ENCODE measurements around the gene HTT. TPM values are rescaled to one million over a fixed set of nuclear protein-coding genes. Genes with fewer than 3 reads are reported as not detected.
A peak's percentile ranks its signal among the peaks of the same experiment; 100 is the strongest.

The HTT gene
- total RNA-seq, 1 donor from 2014 or later: 43.8 TPM

GRCh38 chr4:3037957-3038461, 36.5 kb upstream of the HTT start:
- no peak overlapping the region for H3K4me3 ChIP-seq (ENCODE audit: low read depth, low read length)

DNA sequence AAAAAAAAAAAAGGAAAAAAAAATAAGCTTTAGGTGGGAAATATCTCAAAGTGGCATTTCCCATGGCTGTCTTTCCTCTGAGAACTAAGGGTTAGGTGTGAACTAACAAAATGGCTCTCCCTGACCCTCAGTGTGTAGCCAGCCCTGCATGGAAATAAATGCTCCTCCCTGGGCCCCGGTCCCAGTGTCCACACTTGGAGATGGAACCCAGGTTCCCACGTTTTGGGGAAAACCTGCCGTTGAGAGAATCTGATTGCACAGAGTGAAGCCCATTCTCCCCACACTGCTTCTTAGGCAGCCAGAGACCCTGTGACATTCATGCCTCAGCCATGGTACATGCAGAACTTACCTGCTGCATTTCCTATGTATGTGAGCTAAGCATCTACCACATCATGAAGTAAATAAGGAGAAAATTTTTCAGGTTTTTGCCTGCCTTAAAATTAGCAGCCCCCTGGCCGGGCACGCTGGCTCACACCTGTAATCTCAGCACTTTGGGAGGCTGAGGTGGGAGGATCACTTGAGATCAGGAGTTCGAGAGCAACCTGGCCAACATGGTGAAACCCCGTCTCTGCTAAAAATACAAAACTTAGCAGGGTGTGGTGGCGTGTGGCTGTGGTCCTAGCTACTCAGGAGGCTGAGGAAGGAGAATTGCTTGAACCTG, 34.6 kb upstream of the HTT start:
- no peak for DNase-seq (ENCODE audit: low read depth)

More at GRCh38 chr4:3037957-3038461, 36.5 kb upstream of the HTT start:
- TF ChIP-seq, protein P1, sequence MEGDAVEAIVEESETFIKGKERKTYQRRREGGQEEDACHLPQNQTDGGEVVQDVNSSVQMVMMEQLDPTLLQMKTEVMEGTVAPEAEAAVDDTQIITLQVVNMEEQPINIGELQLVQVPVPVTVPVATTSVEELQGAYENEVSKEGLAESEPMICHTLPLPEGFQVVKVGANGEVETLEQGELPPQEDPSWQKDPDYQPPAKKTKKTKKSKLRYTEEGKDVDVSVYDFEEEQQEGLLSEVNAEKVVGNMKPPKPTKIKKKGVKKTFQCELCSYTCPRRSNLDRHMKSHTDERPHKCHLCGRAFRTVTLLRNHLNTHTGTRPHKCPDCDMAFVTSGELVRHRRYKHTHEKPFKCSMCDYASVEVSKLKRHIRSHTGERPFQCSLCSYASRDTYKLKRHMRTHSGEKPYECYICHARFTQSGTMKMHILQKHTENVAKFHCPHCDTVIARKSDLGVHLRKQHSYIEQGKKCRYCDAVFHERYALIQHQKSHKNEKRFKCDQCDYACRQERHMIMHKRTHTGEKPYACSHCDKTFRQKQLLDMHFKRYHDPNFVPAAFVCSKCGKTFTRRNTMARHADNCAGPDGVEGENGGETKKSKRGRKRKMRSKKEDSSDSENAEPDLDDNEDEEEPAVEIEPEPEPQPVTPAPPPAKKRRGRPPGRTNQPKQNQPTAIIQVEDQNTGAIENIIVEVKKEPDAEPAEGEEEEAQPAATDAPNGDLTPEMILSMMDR (IDR thresholded peaks at IDR 0.05; ENCODE audit: insufficient read depth, low read length, poor library complexity, severe bottlenecking): no peak
- Histone ChIP-seq H3K27me3 (ENCODE audit: control insufficient read depth, insufficient read depth, low read length) (no peaks in the 10 kb centered on the region), H3K36me3 (ENCODE audit: control insufficient read depth, insufficient read depth, low read length) (no peaks in the 10 kb centered on the region)
- no peak for DNase-seq (ENCODE audit: low read depth)

GRCh38 chr4:3040452-3041191, 33.9 kb upstream of the HTT start:
- TF ChIP-seq, protein P1 (IDR thresholded peaks at IDR 0.05; ENCODE audit: insufficient read depth, low read length, poor library complexity, severe bottlenecking): no peak
- no peak for DNase-seq (ENCODE audit: low read depth)
- Histone ChIP-seq H3K4me3 (ENCODE audit: low read depth, low read length) (no peak overlapping the region), H3K27me3 (ENCODE audit: control insufficient read depth, insufficient read depth, low read length) (no peaks in the 10 kb centered on the region), H3K36me3 (ENCODE audit: control insufficient read depth, insufficient read depth, low read length) (no peaks in the 10 kb centered on the region)

More for the DNA sequence above, 34.6 kb upstream of the HTT start:
- Histone ChIP-seq H3K36me3 (ENCODE audit: control insufficient read depth, insufficient read depth, low read length) (no peaks in the 10 kb centered on the region), H3K4me3 (ENCODE audit: low read depth, low read length) (no peak overlapping the region), H3K27me3 (ENCODE audit: control insufficient read depth, insufficient read depth, low read length) (no peaks in the 10 kb centered on the region)
- TF ChIP-seq, protein P1 (IDR thresholded peaks at IDR 0.05; ENCODE audit: insufficient read depth, low read length, poor library complexity, severe bottlenecking): no peak

DNA sequence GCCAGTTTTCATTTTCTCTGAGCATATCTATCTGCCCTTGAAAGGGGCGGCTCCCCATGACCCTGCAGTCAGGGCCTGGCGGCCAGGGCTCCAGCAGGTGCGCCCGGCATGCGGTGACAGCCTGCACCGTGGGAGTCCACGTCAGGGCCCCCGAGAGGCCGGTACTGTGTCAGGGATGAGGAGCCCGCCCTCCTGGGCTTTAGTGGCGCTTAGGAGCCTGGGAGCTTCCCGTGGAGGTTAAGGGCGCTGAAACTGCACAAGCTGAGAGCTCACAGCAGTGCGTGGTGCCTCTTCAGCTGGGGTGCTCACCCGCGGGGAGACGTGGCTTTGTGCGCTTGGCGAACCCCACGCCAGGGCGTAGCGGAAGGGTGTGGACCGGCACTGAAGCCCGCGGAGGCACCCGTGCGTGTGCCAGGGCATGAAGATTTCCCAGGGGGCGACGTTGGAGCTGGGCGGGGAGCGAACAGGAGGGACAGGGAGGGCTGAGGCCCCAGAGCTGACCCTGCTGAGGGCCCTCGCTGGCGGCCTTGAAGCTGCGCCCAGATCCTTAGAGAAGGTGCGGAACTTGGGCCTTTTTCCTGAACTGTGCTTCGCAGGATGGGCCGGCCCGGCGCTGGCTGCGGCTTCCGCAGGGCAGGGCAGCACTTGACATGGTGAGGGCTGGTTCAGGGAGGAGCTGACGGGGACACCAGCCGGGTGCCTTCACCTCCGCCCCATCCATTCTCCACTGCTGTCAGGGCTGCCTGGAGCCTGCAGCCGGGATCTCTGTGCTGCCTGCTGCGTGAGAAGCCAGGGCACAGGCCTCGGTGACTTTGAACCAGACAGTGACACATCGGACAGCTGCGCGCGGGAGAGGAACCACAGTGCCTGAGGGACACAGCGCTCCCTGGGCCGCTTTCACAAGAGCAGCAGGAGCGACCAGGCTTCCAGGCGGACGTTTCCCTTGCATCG, 33.0 kb upstream of the HTT start:
- Histone ChIP-seq H3K27me3 (ENCODE audit: control insufficient read depth, insufficient read depth, low read length) (no peaks in the 10 kb centered on the region), H3K4me3 (ENCODE audit: low read depth, low read length) (peak overlapping the region; percentile 7), H3K36me3 (ENCODE audit: control insufficient read depth, insufficient read depth, low read length) (no peaks in the 10 kb centered on the region)
- no peak for DNase-seq (ENCODE audit: low read depth)
- TF ChIP-seq, protein P1 (IDR thresholded peaks at IDR 0.05; ENCODE audit: insufficient read depth, low read length, poor library complexity, severe bottlenecking): no peak

DNA sequence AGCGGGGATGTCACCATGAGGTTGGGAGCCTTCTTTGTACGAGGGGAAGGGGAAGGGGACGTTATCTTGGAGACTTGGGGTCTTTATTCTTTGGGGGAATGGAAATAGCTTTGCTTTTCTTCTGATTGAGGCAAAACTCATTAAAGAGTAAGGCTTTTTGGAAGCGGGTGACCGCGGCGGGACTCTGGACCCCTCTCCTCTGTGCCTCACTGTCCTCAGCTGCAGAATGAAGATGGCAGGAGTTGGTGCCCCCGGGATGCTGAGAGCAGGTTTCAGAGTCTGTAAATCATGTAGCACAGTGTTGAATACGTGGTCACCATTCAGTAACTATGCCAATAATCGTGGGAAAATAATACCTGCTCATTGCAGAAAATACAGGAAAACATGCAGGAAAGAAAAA, 32.3 kb upstream of the HTT start:
- no peaks in the 10 kb centered on the region for H3K36me3 ChIP-seq (ENCODE audit: control insufficient read depth, insufficient read depth, low read length)
- H3K4me3 ChIP-seq (ENCODE audit: low read depth, low read length): peak overlapping the region; percentile 7
- no peaks in the 10 kb centered on the region for H3K27me3 ChIP-seq (ENCODE audit: control insufficient read depth, insufficient read depth, low read length)
- DNase-seq (ENCODE audit: low read depth): no peak
- TF ChIP-seq, protein P1 (IDR thresholded peaks at IDR 0.05; ENCODE audit: insufficient read depth, low read length, poor library complexity, severe bottlenecking): no peak

All from kidney epithelial cell (primary cell).